Uterus (tissue), 2 donors: ENCODE results near the gene MS4A5.

Experiments used
- CTCF ChIP-seq, 4 experiments: fragments of 200-600 bp in 2 of 4; fragments of 450-650 bp in 2 of 4; sonication (generic) in 2 of 4; IDR thresholded peaks; one replicate each; pipeline ENCODE4 v1.5.1; 2016 to 2019; ENCODE audit warnings: antibody characterized with exemption in 4 of 4, mild to moderate bottlenecking in 2 of 4, moderate library complexity in 1 of 4
- POLR2A ChIP-seq, 2 donors: fragments of 450-650 bp; IDR thresholded peaks; one replicate each; pipeline ENCODE4 v1.6.1; 2016; ENCODE audit warnings: antibody characterized with exemption in 2 of 2, mild to moderate bottlenecking in 1 of 2, moderate library complexity in 1 of 2

GRCh38 chr11:60422609-60423008 lies 6.8 kb upstream of the MS4A5 start:
- no peak for TF ChIP-seq CTCF (IDR thresholded peaks at IDR 0.05)
- no peak for TF ChIP-seq POLR2A (IDR thresholded peaks at IDR 0.05)
